ENCODE data around the gene C2CD4A. TPM values are rescaled to one million over a fixed set of nuclear protein-coding genes. Genes with fewer than 3 reads are reported as not detected.

Gene C2CD4A
- polyA plus RNA-seq, 2 of the 4 experiments (the other 2 are of a cell fraction) = 0.32 TPM; not detected in 1

DNA sequence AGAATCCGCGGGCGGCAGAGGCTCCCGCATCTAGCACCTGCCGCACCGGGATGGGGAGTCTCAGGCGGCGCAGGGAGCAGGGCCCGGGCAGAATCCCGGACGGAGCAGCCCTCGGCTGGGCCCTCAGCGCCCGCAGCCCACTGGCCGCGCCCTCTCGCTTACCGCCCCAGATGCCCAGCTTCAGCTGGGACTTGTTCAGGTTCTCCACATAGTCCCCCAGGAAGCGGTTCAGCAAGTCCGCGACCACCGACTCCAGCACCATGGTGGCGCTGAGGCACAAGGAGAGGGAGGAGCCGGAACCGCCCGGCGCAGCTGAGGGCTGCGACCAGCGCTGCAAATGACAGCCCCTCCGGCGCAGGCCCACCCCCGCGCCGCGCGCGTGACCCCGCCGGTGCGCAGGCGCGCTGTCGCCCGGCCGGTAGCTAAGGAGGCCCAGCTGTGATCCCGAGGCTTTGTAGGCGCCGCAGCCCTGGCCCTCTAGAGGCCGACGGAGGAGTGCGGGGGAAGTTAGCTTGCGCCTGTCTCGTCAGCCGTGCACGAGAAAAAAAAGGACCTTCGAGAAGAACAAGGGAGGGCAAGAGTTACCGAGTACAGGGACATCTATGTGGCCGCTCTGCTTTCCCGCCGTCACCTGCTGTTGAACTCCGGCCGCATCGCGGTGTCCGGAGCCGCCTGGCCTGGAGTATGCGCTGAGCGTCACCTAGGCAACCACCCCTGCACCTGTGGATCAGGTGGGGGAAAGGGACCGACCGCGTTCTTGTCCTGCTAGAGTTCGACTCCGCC lies 6.5 kb upstream of the C2CD4A start, which contains the start of gene VPS13C (continued):
- TF ChIP-seq, protein P1, sequence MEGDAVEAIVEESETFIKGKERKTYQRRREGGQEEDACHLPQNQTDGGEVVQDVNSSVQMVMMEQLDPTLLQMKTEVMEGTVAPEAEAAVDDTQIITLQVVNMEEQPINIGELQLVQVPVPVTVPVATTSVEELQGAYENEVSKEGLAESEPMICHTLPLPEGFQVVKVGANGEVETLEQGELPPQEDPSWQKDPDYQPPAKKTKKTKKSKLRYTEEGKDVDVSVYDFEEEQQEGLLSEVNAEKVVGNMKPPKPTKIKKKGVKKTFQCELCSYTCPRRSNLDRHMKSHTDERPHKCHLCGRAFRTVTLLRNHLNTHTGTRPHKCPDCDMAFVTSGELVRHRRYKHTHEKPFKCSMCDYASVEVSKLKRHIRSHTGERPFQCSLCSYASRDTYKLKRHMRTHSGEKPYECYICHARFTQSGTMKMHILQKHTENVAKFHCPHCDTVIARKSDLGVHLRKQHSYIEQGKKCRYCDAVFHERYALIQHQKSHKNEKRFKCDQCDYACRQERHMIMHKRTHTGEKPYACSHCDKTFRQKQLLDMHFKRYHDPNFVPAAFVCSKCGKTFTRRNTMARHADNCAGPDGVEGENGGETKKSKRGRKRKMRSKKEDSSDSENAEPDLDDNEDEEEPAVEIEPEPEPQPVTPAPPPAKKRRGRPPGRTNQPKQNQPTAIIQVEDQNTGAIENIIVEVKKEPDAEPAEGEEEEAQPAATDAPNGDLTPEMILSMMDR (IDR thresholded peaks at IDR 0.05) = peak; percentile 63
- TF ChIP-seq NR3C1 (IDR thresholded peaks at IDR 0.05) = no peak
- TF ChIP-seq, protein P2, sequence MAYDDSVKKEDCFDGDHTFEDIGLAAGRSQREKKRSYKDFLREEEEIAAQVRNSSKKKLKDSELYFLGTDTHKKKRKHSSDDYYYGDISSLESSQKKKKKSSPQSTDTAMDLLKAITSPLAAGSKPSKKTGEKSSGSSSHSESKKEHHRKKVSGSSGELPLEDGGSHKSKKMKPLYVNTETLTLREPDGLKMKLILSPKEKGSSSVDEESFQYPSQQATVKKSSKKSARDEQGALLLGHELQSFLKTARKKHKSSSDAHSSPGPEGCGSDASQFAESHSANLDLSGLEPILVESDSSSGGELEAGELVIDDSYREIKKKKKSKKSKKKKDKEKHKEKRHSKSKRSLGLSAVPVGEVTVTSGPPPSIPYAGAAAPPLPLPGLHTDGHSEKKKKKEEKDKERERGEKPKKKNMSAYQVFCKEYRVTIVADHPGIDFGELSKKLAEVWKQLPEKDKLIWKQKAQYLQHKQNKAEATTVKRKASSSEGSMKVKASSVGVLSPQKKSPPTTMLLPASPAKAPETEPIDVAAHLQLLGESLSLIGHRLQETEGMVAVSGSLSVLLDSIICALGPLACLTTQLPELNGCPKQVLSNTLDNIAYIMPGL (CRISPR knock-in tag; IDR thresholded peaks at IDR 0.05; ENCODE audit: borderline replicate concordance) = 0 out of 2 replicates have a peak, but pooled peaks have one; percentile 23
- TF ChIP-seq HOXA7 (CRISPR knock-in tag; IDR thresholded peaks at IDR 0.05) = no peak
- TF ChIP-seq EHMT2 (IDR thresholded peaks at IDR 0.05; ENCODE audit: low read depth) = no peak
- TF ChIP-seq, protein P3, sequence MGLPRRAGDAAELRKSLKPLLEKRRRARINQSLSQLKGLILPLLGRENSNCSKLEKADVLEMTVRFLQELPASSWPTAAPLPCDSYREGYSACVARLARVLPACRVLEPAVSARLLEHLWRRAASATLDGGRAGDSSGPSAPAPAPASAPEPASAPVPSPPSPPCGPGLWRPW (IDR thresholded peaks at IDR 0.05) = no peak
- peak; percentile 50 to 52; a peak in 4 of 5 replicates for TF ChIP-seq RAD21 (conservative IDR thresholded peaks at IDR 0.05 in 1 of 2, IDR thresholded peaks at IDR 0.05 in 1 of 2)
- TF ChIP-seq TP53 (CRISPR knock-in tag; IDR thresholded peaks at IDR 0.05) = no peak
- no peak for TF ChIP-seq ESRRA (IDR thresholded peaks at IDR 0.05; ENCODE audit: borderline replicate concordance, low read length)
- TF ChIP-seq, protein P4, sequence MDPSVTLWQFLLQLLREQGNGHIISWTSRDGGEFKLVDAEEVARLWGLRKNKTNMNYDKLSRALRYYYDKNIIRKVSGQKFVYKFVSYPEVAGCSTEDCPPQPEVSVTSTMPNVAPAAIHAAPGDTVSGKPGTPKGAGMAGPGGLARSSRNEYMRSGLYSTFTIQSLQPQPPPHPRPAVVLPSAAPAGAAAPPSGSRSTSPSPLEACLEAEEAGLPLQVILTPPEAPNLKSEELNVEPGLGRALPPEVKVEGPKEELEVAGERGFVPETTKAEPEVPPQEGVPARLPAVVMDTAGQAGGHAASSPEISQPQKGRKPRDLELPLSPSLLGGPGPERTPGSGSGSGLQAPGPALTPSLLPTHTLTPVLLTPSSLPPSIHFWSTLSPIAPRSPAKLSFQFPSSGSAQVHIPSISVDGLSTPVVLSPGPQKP (IDR thresholded peaks at IDR 0.05; ENCODE audit: low read depth, low read length) = no peak
- TF ChIP-seq ZSCAN20 (CRISPR knock-in tag; IDR thresholded peaks at IDR 0.05) = no peak
- TF ChIP-seq, protein P5, sequence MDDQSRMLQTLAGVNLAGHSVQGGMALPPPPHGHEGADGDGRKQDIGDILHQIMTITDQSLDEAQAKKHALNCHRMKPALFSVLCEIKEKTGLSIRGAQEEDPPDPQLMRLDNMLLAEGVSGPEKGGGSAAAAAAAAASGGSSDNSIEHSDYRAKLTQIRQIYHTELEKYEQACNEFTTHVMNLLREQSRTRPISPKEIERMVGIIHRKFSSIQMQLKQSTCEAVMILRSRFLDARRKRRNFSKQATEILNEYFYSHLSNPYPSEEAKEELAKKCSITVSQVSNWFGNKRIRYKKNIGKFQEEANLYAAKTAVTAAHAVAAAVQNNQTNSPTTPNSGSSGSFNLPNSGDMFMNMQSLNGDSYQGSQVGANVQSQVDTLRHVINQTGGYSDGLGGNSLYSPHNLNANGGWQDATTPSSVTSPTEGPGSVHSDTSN (IDR thresholded peaks at IDR 0.05) = 0 out of 2 replicates have a peak, but pooled peaks have one; percentile 70
- no peak for TF ChIP-seq ZFP36 (IDR thresholded peaks at IDR 0.05; ENCODE audit: borderline replicate concordance, partially characterized antibody)
- TF ChIP-seq MYC (IDR thresholded peaks at IDR 0.05; ENCODE audit: borderline replicate concordance, low read length) = no peak; the same call in 1 of the 2 replicates
- TF ChIP-seq ZNF302 (CRISPR knock-in tag; IDR thresholded peaks at IDR 0.05) = no peak
- TF ChIP-seq RFX5 (IDR thresholded peaks at IDR 0.05) = 0 out of 2 replicates have a peak, but pooled peaks have one; percentile 62
- no peak for TF ChIP-seq KDM1A (IDR thresholded peaks at IDR 0.05; ENCODE audit: low read depth)
- no peak for TF ChIP-seq HOXB5 (CRISPR knock-in tag; IDR thresholded peaks at IDR 0.05)
- TF ChIP-seq MAZ (IDR thresholded peaks at IDR 0.05; ENCODE audit: borderline replicate concordance, low read depth, low read length) = no peak
- no peak for TF ChIP-seq NPAS2 (CRISPR knock-in tag; IDR thresholded peaks at IDR 0.05; ENCODE audit: borderline replicate concordance)
- TF ChIP-seq PHF8 (IDR thresholded peaks at IDR 0.05; ENCODE audit: borderline replicate concordance, low read depth) = peak; percentile 80
- no peak for TF ChIP-seq EP300 (IDR thresholded peaks at IDR 0.05)
- no peak for TF ChIP-seq CBX8 (IDR thresholded peaks at IDR 0.05)
- TF ChIP-seq RARB (CRISPR knock-in tag; IDR thresholded peaks at IDR 0.05) = no peak
- TF ChIP-seq EHF (CRISPR knock-in tag; IDR thresholded peaks at IDR 0.05) = no peak
- TF ChIP-seq, protein P6, sequence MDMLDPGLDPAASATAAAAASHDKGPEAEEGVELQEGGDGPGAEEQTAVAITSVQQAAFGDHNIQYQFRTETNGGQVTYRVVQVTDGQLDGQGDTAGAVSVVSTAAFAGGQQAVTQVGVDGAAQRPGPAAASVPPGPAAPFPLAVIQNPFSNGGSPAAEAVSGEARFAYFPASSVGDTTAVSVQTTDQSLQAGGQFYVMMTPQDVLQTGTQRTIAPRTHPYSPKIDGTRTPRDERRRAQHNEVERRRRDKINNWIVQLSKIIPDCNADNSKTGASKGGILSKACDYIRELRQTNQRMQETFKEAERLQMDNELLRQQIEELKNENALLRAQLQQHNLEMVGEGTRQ (IDR thresholded peaks at IDR 0.05) = no peak; the same call in 1 of the 2 replicates
- TF ChIP-seq, protein P7, sequence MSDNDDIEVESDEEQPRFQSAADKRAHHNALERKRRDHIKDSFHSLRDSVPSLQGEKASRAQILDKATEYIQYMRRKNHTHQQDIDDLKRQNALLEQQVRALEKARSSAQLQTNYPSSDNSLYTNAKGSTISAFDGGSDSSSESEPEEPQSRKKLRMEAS (IDR thresholded peaks at IDR 0.05) = peak; percentile 82
- no peak for TF ChIP-seq RNF2 (IDR thresholded peaks at IDR 0.05; ENCODE audit: borderline replicate concordance, low read depth)
- TF ChIP-seq KDM5A (IDR thresholded peaks at IDR 0.05) = no peak
- peak; percentile 91 for TF ChIP-seq POLR2A (IDR thresholded peaks at IDR 0.05; ENCODE audit: low read length)
- TF ChIP-seq, protein P8, sequence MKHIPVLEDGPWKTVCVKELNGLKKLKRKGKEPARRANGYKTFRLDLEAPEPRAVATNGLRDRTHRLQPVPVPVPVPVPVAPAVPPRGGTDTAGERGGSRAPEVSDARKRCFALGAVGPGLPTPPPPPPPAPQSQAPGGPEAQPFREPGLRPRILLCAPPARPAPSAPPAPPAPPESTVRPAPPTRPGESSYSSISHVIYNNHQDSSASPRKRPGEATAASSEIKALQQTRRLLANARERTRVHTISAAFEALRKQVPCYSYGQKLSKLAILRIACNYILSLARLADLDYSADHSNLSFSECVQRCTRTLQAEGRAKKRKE (CRISPR knock-in tag; IDR thresholded peaks at IDR 0.05; ENCODE audit: low read depth) = peak; percentile 60; the same call in 1 of the 2 replicates
- TF ChIP-seq JUN (IDR thresholded peaks at IDR 0.05) = no peak; a peak in 2 of 5 replicates
- no peak for TF ChIP-seq HOXB13 (CRISPR knock-in tag; IDR thresholded peaks at IDR 0.05; ENCODE audit: low read depth)
